ENCODE measurements around the gene SGMS1.
"Not testable (repeated sequence)": the region's sequence is repeated elsewhere in the genome, so short reads cannot be mapped to it uniquely, and the experiment has no call there.

SGMS1 gene

DNA sequence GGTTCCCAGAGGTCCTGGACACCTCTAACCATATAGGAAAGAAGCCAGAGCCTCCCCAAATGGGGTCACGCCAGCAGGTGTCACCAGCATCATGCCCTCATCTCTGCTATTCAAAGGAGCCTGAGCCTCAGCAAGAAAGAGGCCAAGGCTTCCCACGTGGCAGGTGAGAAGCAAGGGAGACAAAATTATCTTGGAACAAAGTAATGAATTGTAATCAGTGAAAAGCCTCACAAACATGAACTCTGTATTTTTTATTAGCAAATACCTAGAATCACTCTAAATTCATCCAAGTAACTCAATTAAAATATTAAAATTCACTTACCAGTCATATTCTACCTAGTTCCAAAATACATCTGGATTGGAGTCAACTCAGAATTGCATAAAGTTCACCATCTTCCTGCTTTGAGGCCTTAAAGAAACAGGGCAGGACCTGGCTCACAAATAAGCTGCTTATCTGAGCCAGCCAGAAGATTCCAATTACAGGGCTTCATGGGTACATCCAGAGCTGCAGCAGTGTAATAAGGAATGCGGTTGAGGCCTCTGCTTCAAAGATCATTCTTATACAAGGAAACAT is 68.7 kb downstream of the SGMS1 start:
- H3K4me3 ChIP-seq (ENCODE audit: low read length), result no peak overlapping the region
- peak; percentile 80 for DNase-seq (ENCODE audit: low read depth)
- TF ChIP-seq, protein P1, sequence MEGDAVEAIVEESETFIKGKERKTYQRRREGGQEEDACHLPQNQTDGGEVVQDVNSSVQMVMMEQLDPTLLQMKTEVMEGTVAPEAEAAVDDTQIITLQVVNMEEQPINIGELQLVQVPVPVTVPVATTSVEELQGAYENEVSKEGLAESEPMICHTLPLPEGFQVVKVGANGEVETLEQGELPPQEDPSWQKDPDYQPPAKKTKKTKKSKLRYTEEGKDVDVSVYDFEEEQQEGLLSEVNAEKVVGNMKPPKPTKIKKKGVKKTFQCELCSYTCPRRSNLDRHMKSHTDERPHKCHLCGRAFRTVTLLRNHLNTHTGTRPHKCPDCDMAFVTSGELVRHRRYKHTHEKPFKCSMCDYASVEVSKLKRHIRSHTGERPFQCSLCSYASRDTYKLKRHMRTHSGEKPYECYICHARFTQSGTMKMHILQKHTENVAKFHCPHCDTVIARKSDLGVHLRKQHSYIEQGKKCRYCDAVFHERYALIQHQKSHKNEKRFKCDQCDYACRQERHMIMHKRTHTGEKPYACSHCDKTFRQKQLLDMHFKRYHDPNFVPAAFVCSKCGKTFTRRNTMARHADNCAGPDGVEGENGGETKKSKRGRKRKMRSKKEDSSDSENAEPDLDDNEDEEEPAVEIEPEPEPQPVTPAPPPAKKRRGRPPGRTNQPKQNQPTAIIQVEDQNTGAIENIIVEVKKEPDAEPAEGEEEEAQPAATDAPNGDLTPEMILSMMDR (conservative IDR thresholded peaks at IDR 0.05; ENCODE audit: low read length), result no peak

DNA sequence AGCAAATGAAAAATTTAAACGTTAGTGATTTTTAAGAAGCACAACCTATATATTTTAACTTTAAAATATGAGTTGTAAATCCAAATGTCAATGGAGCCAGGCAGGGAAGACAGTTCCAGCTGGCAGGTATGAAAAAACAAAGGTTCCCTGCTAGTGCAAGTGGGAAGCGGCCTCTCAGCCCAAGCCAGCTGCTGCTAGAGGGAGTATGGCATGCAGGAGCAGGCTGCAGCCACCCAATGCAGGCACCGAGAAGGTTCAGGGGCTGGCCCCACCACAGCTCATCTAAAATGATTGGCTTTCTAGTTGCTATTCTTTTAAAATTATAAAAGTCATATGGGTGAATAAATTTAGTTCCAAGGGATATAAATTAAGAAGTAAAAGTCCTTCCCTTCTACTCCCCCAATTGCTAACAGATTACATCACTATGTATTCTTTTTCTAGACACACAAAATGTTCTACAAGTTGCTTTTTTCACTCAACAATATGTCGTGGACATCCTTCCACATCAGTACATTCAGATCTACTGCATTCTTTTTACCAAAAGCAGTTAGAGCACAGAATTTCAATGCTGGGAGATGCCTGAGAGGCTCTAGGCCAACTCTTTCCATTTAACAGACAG is 69.3 kb downstream of the SGMS1 start:
- TF ChIP-seq, protein P1 (conservative IDR thresholded peaks at IDR 0.05; ENCODE audit: low read length), result no peak
- DNase-seq (ENCODE audit: low read depth), result no peak
- no peak overlapping the region for H3K4me3 ChIP-seq (ENCODE audit: low read length)

DNA sequence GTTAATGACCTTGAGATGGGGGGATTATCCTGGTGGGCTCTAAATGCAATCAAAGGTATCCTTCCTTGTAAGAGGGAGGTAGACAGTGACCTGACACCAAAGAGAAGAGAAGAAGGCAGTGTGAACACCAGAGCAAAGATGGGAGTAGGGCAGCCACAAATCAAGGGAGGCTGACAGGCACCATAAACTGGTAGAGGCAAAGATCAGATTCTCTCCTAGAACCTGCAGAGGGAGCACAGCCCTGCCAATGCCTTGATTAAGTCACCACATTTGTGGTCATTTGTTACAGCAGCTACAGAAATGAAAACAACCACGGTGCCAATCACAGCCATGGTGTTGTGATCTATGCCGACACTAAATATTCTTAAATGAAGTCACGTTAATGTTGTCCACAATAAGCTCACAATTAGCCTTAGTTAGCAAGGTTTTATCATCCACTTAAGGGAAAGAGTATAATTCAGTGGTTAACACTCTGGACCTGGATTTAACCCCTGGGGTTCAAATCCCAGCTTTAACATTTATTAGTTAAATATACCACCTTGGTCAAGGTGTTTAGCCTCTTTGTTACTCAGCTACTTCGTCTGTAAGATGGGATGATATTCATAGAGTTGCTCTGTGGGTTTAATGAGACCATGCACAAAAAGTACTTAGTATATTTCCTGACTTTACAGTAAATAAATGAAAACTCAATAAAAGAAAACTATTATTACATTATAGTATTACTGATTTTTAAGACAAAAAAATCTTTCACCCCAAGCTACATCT is 70.8 kb downstream of the SGMS1 start:
- peak; percentile 51 for DNase-seq (ENCODE audit: low read depth)
- H3K4me3 ChIP-seq (ENCODE audit: low read length), result no peak overlapping the region
- TF ChIP-seq, protein P1 (conservative IDR thresholded peaks at IDR 0.05; ENCODE audit: low read length), result peak; percentile 50

DNA sequence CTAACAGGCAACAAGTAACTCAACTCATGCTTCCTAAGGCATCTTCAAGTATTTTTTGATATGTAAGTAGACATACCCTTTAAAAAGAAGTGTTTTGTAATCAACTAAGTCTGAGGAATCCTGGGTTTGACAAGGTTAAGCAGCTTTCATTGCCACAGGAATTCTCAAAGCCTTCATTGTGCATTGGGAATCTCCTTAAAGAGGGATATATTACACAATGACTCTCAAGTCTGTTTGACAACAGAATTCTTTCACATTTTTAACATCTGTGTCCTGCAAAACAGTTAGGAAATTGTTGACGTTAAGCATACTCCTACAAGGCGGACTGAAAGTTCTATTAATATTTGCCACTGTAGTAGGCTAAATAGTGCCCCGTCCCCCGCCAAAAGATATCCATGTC is 71.4 kb downstream of the SGMS1 start:
- peak; percentile 98 for DNase-seq (ENCODE audit: low read depth)
- TF ChIP-seq, protein P1 (conservative IDR thresholded peaks at IDR 0.05; ENCODE audit: low read length), result no peak
- no peak overlapping the region for H3K4me3 ChIP-seq (ENCODE audit: low read length)

DNA sequence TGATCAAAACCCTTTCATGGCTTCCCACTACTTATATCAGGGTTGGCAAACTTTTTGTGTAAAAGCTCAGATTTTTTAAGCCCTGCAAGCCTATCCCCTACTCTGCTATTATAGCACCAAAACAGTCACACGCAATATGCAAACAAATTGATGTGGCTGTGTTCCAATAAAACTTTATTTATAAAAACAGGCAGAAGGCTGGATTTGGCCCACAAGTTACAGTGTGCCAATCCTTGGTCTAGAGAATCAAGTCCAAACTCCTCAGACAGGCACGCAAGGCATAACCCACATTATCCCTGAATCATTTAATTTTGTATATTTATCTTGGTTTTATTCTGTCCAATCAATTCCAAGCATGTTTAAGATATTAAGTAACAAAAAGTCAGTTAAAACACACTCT is 71.9 kb downstream of the SGMS1 start:
- TF ChIP-seq, protein P1 (conservative IDR thresholded peaks at IDR 0.05; ENCODE audit: low read length), result no peak
- no peak overlapping the region for H3K4me3 ChIP-seq (ENCODE audit: low read length)
- no peak for DNase-seq (ENCODE audit: low read depth)

DNA sequence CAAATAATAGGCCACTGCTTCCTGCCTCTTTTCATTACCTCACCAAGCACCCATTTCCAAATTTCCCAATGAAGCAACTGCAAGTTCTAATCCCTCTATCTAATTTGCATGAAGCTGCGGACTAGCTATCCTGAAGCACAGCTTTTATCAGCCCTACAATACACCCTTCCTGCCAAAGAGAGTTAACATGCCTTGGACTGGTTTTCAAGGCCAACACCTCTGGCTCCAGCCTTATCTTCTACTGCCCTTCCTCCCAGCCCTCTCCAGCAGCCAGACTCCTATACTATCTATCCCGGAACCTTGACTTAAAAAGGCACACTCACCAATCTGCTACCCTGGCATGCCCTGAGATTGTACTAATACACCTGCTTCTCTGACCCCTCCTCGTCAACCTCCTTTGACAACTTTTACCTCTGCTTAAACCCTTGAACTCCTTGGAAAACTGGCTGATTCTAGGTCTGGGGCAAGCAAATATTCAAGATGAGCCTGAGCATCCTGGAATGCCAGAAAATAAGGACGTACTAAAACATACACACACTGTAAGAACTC is 73.4 kb downstream of the SGMS1 start:
- TF ChIP-seq, protein P1 (conservative IDR thresholded peaks at IDR 0.05; ENCODE audit: low read length), result no peak
- peak; percentile 25 for DNase-seq (ENCODE audit: low read depth)
- H3K4me3 ChIP-seq (ENCODE audit: low read length), result no peak overlapping the region

DNA sequence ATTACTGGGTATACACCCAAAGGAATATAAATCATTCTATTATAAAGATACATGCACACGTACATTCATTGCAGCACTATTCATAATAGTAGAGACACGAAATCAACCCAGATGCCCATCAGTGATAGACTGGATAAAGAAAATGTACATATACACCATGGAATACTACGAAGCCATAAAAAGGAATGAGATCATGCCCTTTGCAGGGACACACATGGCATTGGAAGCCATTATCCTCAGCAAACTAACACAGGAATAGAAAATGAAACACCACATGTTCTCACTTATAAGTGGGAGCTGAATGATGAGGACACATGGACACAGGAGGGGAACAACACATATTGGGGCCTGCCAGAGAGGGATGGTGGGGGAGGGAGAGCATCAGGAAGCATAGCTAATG is 74.6 kb downstream of the SGMS1 start:
- not testable (repeated sequence) for H3K4me3 ChIP-seq (ENCODE audit: low read length); DNase-seq (ENCODE audit: low read depth)

DNA sequence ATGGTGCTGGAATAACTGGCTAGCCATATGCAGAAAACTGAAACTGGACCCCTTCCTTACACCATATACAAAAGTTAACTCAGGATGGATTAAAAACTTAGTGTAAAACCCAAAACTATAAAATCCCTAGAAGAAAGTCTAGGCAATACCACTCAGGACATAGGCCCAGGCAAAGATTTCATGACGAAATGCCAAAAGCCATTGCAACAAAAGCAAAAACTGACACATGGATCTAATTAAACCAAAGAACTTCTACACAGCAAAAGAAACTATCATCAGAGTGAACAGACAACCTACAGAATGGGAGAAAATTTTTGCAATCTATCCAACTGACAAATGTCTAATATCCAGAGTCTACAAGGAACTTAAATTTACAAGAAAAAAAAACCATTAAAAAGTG is 75.3 kb downstream of the SGMS1 start:
- peak; percentile 83 for DNase-seq (ENCODE audit: low read depth)
- H3K4me3 ChIP-seq (ENCODE audit: low read length), result not testable (repeated sequence)

DNA sequence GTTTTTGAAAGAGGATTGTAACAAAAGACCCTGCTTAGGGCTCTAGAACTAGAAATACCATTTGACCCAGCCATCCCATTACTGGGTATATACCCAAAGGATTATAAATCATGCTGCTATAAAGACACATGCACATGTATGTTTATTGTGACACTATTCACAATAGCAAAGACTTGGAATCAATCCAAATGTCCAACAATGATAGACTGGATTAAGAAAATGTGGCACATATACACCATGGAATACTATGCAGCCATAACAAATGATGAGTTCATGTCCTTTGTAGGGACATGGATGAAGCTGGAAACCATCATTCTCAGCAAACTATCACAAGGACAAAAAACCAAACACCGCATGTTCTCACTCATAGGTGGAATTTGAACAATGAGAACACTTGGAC is 77.5 kb downstream of the SGMS1 start:
- DNase-seq (ENCODE audit: low read depth); H3K4me3 ChIP-seq (ENCODE audit: low read length): not testable (repeated sequence)
